BLaER1 treated with 17β-estradiol and CSF1 and Interleukin-3, amounts not matched to agents 10 nM and 100 nM (cell line): ENCODE results near the gene NID1.
A peak's percentile ranks its signal among the peaks of the same experiment; 100 is the strongest.

Experiments
- H3K27ac ChIP-seq, 11 experiments: shearing (Covaris generic); formaldehyde crosslinking; 2 replicates each; pipeline ENCODE4 v1.8.1; 2022
- H3K27me3 ChIP-seq, 11 experiments: shearing (Covaris generic); formaldehyde crosslinking; 2 replicates each; pipeline ENCODE4 v1.8.1; 2022
- H3K36me3 ChIP-seq, 11 experiments: shearing (Covaris generic); formaldehyde crosslinking; 2 replicates each; pipeline ENCODE4 v1.8.1; 2022
- H3K4me1 ChIP-seq, 10 experiments: shearing (Covaris generic); formaldehyde crosslinking; 2 replicates each; pipeline ENCODE4 v1.8.1; 2022
- H3K4me2 ChIP-seq, 11 experiments: shearing (Covaris generic); formaldehyde crosslinking; 2 replicates each; pipeline ENCODE4 v1.8.1; 2022
- H3K4me3 ChIP-seq, 10 experiments: shearing (Covaris generic); formaldehyde crosslinking; 2 replicates each; pipeline ENCODE4 v1.8.1; 2022
- H3K9ac ChIP-seq, 11 experiments: shearing (Covaris generic); formaldehyde crosslinking; 2 replicates each; pipeline ENCODE4 v1.8.1; 2022
- H3K9me3 ChIP-seq, 11 experiments: shearing (Covaris generic); formaldehyde crosslinking; replicated peaks in 1 of 11; 2 replicates each; pipeline ENCODE4 v1.8.1; 2022
- H4K20me1 ChIP-seq, 11 experiments: shearing (Covaris generic); formaldehyde crosslinking; 2 replicates each; pipeline ENCODE4 v1.8.1; 2022
- Cebpa-rat ChIP-seq, 11 experiments: shearing (Covaris generic); IDR thresholded peaks; 2 replicates each; pipeline ENCODE4 v1.8.1; 2022

Gene NID1

DNA sequence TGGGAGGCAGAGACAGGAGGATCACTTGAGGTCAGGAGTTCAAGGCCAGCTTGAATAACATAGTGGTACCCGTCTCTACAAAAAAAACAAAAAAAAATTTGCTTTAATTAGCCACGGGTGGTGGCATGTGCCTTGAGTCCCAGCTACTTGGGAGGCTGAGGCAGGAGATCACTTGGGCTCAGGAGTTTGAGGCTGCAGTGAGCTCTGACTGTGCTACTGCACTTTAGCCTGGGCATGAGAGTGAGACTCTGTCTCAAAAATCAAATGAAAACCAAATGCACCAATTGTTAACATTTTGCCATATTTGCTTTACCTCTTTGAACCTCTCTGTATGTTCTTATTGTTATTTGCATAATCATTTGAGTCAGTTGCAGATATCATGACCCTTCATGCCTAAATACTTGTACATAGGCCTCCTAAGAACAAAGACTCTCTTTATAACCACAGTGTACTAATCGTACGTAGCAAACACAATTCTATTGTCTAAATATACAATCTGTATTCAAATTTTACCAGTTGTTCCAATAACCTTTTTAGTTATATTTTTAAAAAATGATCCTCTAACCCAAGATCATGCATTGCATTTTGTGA lies 8.5 kb upstream of the NID1 start:
- no peak overlapping the region for H3K27ac ChIP-seq
- no peak overlapping the region for H3K4me2 ChIP-seq
- TF ChIP-seq Cebpa-rat (IDR thresholded peaks at IDR 0.05) = no peak
- H3K36me3 ChIP-seq = no peaks in the 10 kb centered on the region
- peaks cover 6 to 29% (median 14%) of the 10 kb centered on the region in 11 experiments; a peak in 18 of 22 replicates for H3K9me3 ChIP-seq
- H3K4me1 ChIP-seq = peaks cover 0 to 10% (median 0%) of the 10 kb centered on the region in 10 experiments; a peak in 2 of 20 replicates
- no peaks in the 10 kb centered on the region for H3K27me3 ChIP-seq
- no peak overlapping the region for H3K4me3 ChIP-seq
- H3K9ac ChIP-seq = no peak overlapping the region
- no peaks in the 10 kb centered on the region for H4K20me1 ChIP-seq

DNA sequence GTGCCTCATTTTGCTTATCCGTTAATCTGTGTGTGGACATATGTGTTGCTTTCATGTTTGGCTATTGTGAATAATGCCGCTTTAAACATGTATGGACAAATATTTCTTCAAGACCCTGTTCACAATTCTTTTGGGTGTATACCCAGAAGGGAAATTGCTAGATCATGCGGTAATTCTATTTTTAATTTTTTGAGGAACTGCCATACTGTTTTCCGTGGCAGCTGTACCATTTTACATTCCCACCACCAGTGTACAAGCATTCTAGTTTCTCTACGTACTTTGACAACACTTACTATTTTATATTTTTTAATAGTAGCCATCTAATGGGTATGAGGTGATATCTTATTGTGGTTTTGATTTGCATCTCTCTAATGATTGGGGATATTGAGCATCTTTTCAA lies 7.1 kb upstream of the NID1 start:
- H3K4me3 ChIP-seq = no peak overlapping the region
- no peak overlapping the region for H3K9ac ChIP-seq
- no peak overlapping the region for H3K27ac ChIP-seq
- no peaks in the 10 kb centered on the region for H4K20me1 ChIP-seq
- no peak for TF ChIP-seq Cebpa-rat (IDR thresholded peaks at IDR 0.05)
- H3K4me1 ChIP-seq = peaks cover 0 to 19% (median 2%) of the 10 kb centered on the region in 10 experiments; a peak in 13 of 20 replicates
- no peaks in the 10 kb centered on the region for H3K27me3 ChIP-seq
- no peaks in the 10 kb centered on the region for H3K36me3 ChIP-seq
- H3K9me3 ChIP-seq = peaks cover 6 to 28% (median 14%) of the 10 kb centered on the region in 11 experiments; a peak in 18 of 22 replicates
- H3K4me2 ChIP-seq = peak overlapping the region in 2 of 11 experiments; percentile 2 to 29; a peak in 3 of 22 replicates

DNA sequence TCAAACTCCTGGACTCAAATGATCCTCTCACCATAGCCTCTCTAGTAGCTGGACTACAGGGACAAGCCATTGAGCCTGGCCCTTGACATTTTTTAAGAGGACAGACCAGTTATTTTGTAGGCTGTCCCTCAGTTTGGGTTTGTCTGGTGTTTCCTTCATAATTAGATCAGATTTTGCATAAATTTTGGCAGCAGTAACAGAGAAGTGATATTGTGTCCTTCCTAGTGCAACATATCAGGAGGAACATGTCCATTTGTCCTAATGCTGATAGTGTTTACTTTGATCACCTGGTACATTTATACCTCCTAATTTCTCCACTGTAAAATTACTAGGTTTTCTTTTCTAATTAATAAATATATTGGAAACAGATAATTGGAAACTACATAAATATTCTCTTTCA lies 5.9 kb upstream of the NID1 start:
- Histone ChIP-seq H3K9me3 (peaks cover 9 to 28% (median 16%) of the 10 kb centered on the region in 11 experiments), H3K4me1 (peaks cover 9 to 32% (median 12%) of the 10 kb centered on the region in 10 experiments; a peak in 19 of 20 replicates), H3K4me2 (no peak overlapping the region), H3K27me3 (no peaks in the 10 kb centered on the region), H3K36me3 (no peaks in the 10 kb centered on the region), H3K9ac (no peak overlapping the region), H3K4me3 (no peak overlapping the region), H4K20me1 (no peaks in the 10 kb centered on the region), H3K27ac (no peak overlapping the region)
- no peak for TF ChIP-seq Cebpa-rat (IDR thresholded peaks at IDR 0.05)

DNA sequence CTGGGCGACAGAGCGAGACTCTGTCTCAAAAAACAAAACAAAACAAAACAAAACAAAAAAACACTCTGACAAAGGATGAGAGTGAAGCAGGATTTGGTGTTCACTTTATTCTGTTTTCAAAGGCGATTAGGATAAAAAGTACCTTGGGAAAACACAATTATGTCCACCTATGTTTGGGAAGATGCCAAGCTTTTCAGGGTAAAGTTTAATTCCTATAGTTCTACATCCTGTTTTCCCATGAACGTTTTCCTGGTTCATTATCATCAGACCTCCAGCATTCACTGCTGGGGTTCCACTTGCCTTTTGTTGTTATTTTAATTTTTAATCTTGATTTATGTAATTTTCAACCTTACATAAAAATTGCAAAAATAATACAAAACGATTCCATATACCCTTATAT lies 4.9 kb upstream of the NID1 start:
- Histone ChIP-seq H3K9ac (no peak overlapping the region), H4K20me1 (no peaks in the 10 kb centered on the region), H3K9me3 (peaks cover 19 to 38% (median 26%) of the 10 kb centered on the region in 11 experiments), H3K4me3 (no peak overlapping the region), H3K4me1 (peaks cover 9 to 36% (median 12%) of the 10 kb centered on the region in 10 experiments; a peak in 19 of 20 replicates), H3K27ac (no peak overlapping the region), H3K4me2 (no peak overlapping the region), H3K27me3 (no peaks in the 10 kb centered on the region), H3K36me3 (no peaks in the 10 kb centered on the region)
- no peak for TF ChIP-seq Cebpa-rat (IDR thresholded peaks at IDR 0.05)

- H3K4me2 ChIP-seq = peak overlapping the region in 1 of 11 experiments; percentile 89; a peak in 2 of 22 replicates
- H3K27me3 ChIP-seq = no peaks in the 10 kb centered on the region
- H3K9me3 ChIP-seq = peaks cover 33 to 52% (median 40%) of the 10 kb centered on the region in 11 experiments
- no peak for TF ChIP-seq Cebpa-rat (IDR thresholded peaks at IDR 0.05)
- H3K4me1 ChIP-seq = peaks cover 9 to 36% (median 12%) of the 10 kb centered on the region in 10 experiments; a peak in 19 of 20 replicates
- H3K27ac ChIP-seq = no peak overlapping the region
- no peak overlapping the region for H3K9ac ChIP-seq
- no peak overlapping the region for H3K4me3 ChIP-seq
- H3K36me3 ChIP-seq = no peaks in the 10 kb centered on the region
- H4K20me1 ChIP-seq = no peaks in the 10 kb centered on the region
These were observed 3.1 kb upstream of the NID1 start for GRCh38 chr1:236067854-236068454.

DNA sequence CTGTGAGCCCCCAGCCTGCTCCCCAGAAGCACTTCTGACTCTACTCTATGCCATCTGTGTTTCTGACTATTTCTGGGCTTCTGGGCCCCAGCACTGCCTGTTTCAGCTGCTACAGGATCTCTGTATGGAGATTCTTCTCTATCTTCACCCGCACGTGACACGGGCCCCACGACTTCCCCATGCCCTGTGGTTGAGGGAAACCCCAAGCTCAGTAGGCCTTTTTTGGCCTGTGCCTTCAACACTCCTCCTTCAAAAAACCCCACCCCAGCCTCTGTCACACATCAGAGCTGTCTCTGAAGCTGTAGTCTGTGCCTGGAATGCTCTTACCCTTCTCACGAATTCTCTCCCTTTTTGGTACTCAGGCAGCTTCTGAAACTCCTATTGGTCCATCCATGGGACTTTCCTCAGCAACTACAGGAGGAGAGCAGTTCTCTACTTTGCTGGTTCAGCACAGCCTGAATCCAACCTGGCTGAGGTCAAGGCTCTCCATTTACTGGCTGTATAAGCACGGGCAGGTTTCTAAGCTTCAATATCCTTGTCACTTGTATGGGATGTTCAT lies 2.0 kb upstream of the NID1 start:
- peaks cover 33 to 52% (median 40%) of the 10 kb centered on the region in 11 experiments for H3K9me3 ChIP-seq
- no peaks in the 10 kb centered on the region for H3K27me3 ChIP-seq
- peaks cover 9 to 29% (median 12%) of the 10 kb centered on the region in 10 experiments; a peak in 19 of 20 replicates for H3K4me1 ChIP-seq
- no peak overlapping the region for H3K4me3 ChIP-seq
- TF ChIP-seq Cebpa-rat (IDR thresholded peaks at IDR 0.05) = no peak
- peak overlapping the region in 3 of 11 experiments; percentile 20 to 46 (median 34); a peak in 3 of 22 replicates for H3K9ac ChIP-seq
- H3K27ac ChIP-seq = peak overlapping the region in 3 of 11 experiments; percentile 35 to 72 (median 62); a peak in 6 of 22 replicates
- H3K4me2 ChIP-seq = peak overlapping the region in 10 of 11 experiments; percentile 3 to 89 (median 29); a peak in 14 of 22 replicates
- no peaks in the 10 kb centered on the region for H4K20me1 ChIP-seq
- H3K36me3 ChIP-seq = no peaks in the 10 kb centered on the region

GRCh38 chr1:236066054-236066453 lies 1.2 kb upstream of the NID1 start:
- H3K4me1 ChIP-seq = peaks cover 9 to 26% (median 12%) of the 10 kb centered on the region in 10 experiments; a peak in 19 of 20 replicates
- H3K27me3 ChIP-seq = no peaks in the 10 kb centered on the region
- peak overlapping the region in 3 of 11 experiments; percentile 35 to 72 (median 62); a peak in 3 of 22 replicates for H3K27ac ChIP-seq
- TF ChIP-seq Cebpa-rat (IDR thresholded peaks at IDR 0.05) = no peak
- peak overlapping the region in 1 of 11 experiments; percentile 46; a peak in 2 of 22 replicates for H3K9ac ChIP-seq
- no peak overlapping the region for H3K4me3 ChIP-seq
- H3K4me2 ChIP-seq = peak overlapping the region in 6 of 11 experiments; percentile 3 to 89 (median 48); a peak in 8 of 22 replicates
- H3K36me3 ChIP-seq = no peaks in the 10 kb centered on the region
- no peaks in the 10 kb centered on the region for H4K20me1 ChIP-seq
- H3K9me3 ChIP-seq = peaks cover 33 to 45% (median 37%) of the 10 kb centered on the region in 11 experiments

GRCh38 chr1:236065509-236066005 lies 667 bp upstream of the NID1 start:
- no peaks in the 10 kb centered on the region for H3K36me3 ChIP-seq
- TF ChIP-seq Cebpa-rat (IDR thresholded peaks at IDR 0.05) = no peak
- peaks cover 9 to 26% (median 12%) of the 10 kb centered on the region in 10 experiments; a peak in 19 of 20 replicates for H3K4me1 ChIP-seq
- H3K9me3 ChIP-seq = peaks cover 29 to 41% (median 33%) of the 10 kb centered on the region in 11 experiments
- H4K20me1 ChIP-seq = no peaks in the 10 kb centered on the region
- peak overlapping the region in 1 of 11 experiments; percentile 62; a peak in 1 of 22 replicates for H3K27ac ChIP-seq
- H3K4me2 ChIP-seq = peak overlapping the region in 2 of 11 experiments; percentile 84 to 89; a peak in 4 of 22 replicates
- H3K9ac ChIP-seq = no peak overlapping the region
- no peaks in the 10 kb centered on the region for H3K27me3 ChIP-seq
- no peak overlapping the region for H3K4me3 ChIP-seq
